ENCODE results near the gene HABP4. TPM values are rescaled to one million over a fixed set of nuclear protein-coding genes. Genes with fewer than 3 reads are reported as not detected.

The HABP4 gene
- total RNA-seq, 1 donor from 2014 or later, result 15.8 TPM

DNA sequence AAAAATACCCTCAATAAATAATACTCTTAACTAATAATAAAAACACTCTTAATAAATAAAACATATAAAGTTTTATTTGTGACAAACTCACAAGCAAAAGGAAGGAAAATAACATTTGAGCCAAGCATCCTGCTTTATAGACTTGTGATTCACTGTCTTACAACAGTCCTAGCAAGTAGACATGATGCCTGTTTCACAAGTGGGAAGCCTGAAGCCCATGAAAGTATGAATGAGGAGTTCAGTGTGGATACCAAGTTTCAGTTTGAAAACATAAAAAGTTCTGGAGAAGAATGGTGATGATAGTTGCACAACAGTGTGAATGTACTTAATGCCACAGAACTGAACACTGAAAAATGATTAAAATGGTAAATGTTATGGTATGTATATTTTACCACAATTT, 10.9 kb downstream of the HABP4 start:
- peaks cover 17% of the 10 kb centered on the region for H3K4me1 Mint-ChIP-seq (ENCODE audit: unreplicated experiment)
- peaks cover 28% of the 10 kb centered on the region for H3K36me3 Mint-ChIP-seq (ENCODE audit: unreplicated experiment)
- no peak overlapping the region for H3K27ac Mint-ChIP-seq (ENCODE audit: unreplicated experiment)
- no peaks in the 10 kb centered on the region for H3K27me3 Mint-ChIP-seq (ENCODE audit: unreplicated experiment)
- no peaks in the 10 kb centered on the region for H3K9me3 Mint-ChIP-seq (ENCODE audit: unreplicated experiment)
- no peak overlapping the region for H3K4me3 Mint-ChIP-seq (ENCODE audit: unreplicated experiment)
- DNase-seq (ENCODE audit: extremely low spot score, unreplicated experiment), result no peak
- no peak for TF ChIP-seq CTCF (IDR thresholded peaks at IDR 0.05)

GRCh38 chr9:96461336-96461735, 11.4 kb downstream of the HABP4 start:
- Mint-ChIP-seq H3K27ac (ENCODE audit: unreplicated experiment) (no peak overlapping the region), H3K27me3 (ENCODE audit: unreplicated experiment) (no peaks in the 10 kb centered on the region), H3K9me3 (ENCODE audit: unreplicated experiment) (no peaks in the 10 kb centered on the region), H3K36me3 (ENCODE audit: unreplicated experiment) (peaks cover 28% of the 10 kb centered on the region), H3K4me1 (ENCODE audit: unreplicated experiment) (peaks cover 17% of the 10 kb centered on the region), H3K4me3 (ENCODE audit: unreplicated experiment) (no peak overlapping the region)
- DNase-seq (ENCODE audit: extremely low spot score, unreplicated experiment), result no peak
- no peak for TF ChIP-seq CTCF (IDR thresholded peaks at IDR 0.05)

- H3K9me3 Mint-ChIP-seq (ENCODE audit: unreplicated experiment), result no peaks in the 10 kb centered on the region
- peaks cover 9% of the 10 kb centered on the region for H3K4me1 Mint-ChIP-seq (ENCODE audit: unreplicated experiment)
Observed at GRCh38 chr9:96462541-96462940, 12.6 kb downstream of the HABP4 start.

GRCh38 chr9:96464426-96464825, 14.5 kb downstream of the HABP4 start:
- Mint-ChIP-seq H3K4me1 (ENCODE audit: unreplicated experiment) (peaks cover 4% of the 10 kb centered on the region), H3K27ac (ENCODE audit: unreplicated experiment) (peak overlapping the region; percentile 7), H3K4me3 (ENCODE audit: unreplicated experiment) (no peak overlapping the region), H3K9me3 (ENCODE audit: unreplicated experiment) (no peaks in the 10 kb centered on the region), H3K36me3 (ENCODE audit: unreplicated experiment) (peaks cover 25% of the 10 kb centered on the region), H3K27me3 (ENCODE audit: unreplicated experiment) (no peaks in the 10 kb centered on the region)
- TF ChIP-seq CTCF (IDR thresholded peaks at IDR 0.05), result no peak
- no peak for DNase-seq (ENCODE audit: extremely low spot score, unreplicated experiment)

More at GRCh38 chr9:96462541-96462940, 12.6 kb downstream of the HABP4 start:
- H3K27ac Mint-ChIP-seq (ENCODE audit: unreplicated experiment), result no peak overlapping the region
- DNase-seq (ENCODE audit: extremely low spot score, unreplicated experiment), result no peak
- peaks cover 31% of the 10 kb centered on the region for H3K36me3 Mint-ChIP-seq (ENCODE audit: unreplicated experiment)
- TF ChIP-seq CTCF (IDR thresholded peaks at IDR 0.05), result no peak
- no peak overlapping the region for H3K4me3 Mint-ChIP-seq (ENCODE audit: unreplicated experiment)
- H3K27me3 Mint-ChIP-seq (ENCODE audit: unreplicated experiment), result no peaks in the 10 kb centered on the region

- no peaks in the 10 kb centered on the region for H3K27me3 Mint-ChIP-seq (ENCODE audit: unreplicated experiment)
- H3K4me3 Mint-ChIP-seq (ENCODE audit: unreplicated experiment), result no peak overlapping the region
Observed at GRCh38 chr9:96467784-96468183, 17.8 kb downstream of the HABP4 start.

More at GRCh38 chr9:96467784-96468183, 17.8 kb downstream of the HABP4 start:
- TF ChIP-seq CTCF (IDR thresholded peaks at IDR 0.05), result no peak
- no peak overlapping the region for H3K27ac Mint-ChIP-seq (ENCODE audit: unreplicated experiment)
- no peak for DNase-seq (ENCODE audit: extremely low spot score, unreplicated experiment)
- no peaks in the 10 kb centered on the region for H3K9me3 Mint-ChIP-seq (ENCODE audit: unreplicated experiment)
- peaks cover 29% of the 10 kb centered on the region for H3K36me3 Mint-ChIP-seq (ENCODE audit: unreplicated experiment)
- H3K4me1 Mint-ChIP-seq (ENCODE audit: unreplicated experiment), result peaks cover 2% of the 10 kb centered on the region

Data from osteocyte (in vitro differentiated cells).